ENCODE results near the gene EIF4B.

DNA sequence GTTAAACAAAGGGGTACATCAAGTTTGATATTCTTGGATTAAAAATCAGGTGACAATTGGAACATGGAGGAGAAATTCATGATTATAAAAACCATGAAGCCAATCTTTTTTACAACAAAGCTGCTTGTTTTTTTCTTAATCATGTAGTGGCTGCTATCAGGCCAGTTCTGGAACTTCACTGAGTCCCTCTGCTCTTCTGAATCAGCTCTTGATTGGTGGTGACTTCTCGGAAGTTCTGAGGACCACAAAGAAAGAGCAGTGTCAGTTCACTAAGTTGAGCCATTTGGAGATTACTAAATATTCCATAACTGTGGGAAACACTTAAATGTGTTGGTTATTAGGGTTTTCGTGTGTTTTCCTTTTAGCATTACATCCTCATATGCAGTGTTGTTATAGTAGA, 8.5 kb downstream of the EIF4B start:
- TF ChIP-seq, protein P1, sequence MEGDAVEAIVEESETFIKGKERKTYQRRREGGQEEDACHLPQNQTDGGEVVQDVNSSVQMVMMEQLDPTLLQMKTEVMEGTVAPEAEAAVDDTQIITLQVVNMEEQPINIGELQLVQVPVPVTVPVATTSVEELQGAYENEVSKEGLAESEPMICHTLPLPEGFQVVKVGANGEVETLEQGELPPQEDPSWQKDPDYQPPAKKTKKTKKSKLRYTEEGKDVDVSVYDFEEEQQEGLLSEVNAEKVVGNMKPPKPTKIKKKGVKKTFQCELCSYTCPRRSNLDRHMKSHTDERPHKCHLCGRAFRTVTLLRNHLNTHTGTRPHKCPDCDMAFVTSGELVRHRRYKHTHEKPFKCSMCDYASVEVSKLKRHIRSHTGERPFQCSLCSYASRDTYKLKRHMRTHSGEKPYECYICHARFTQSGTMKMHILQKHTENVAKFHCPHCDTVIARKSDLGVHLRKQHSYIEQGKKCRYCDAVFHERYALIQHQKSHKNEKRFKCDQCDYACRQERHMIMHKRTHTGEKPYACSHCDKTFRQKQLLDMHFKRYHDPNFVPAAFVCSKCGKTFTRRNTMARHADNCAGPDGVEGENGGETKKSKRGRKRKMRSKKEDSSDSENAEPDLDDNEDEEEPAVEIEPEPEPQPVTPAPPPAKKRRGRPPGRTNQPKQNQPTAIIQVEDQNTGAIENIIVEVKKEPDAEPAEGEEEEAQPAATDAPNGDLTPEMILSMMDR (IDR thresholded peaks at IDR 0.05 in 2 of 3, conservative IDR thresholded peaks at IDR 0.05 in 1 of 3; ENCODE audit: borderline replicate concordance in 1 of 3, insufficient read depth in 1 of 3, low read depth in 2 of 3, low read length in 2 of 3), result no peak
- TF ChIP-seq POLR2AphosphoS5 (IDR thresholded peaks at IDR 0.05; ENCODE audit: low read depth, low read length) (no peak), EGR1 (IDR thresholded peaks at IDR 0.05; ENCODE audit: low read depth) (no peak), POLR2A (IDR thresholded peaks at IDR 0.05; ENCODE audit: borderline replicate concordance, extremely low read depth, insufficient read depth, insufficient read length) (no peak), ZNF274 (IDR thresholded peaks at IDR 0.05; ENCODE audit: low read depth, low read length) (no peak), ZFX (IDR thresholded peaks at IDR 0.05) (no peak), TCF7L2 (IDR thresholded peaks at IDR 0.05; ENCODE audit: borderline replicate concordance, extremely low read depth, insufficient read depth, insufficient read length) (no peak), ELF1 (IDR thresholded peaks at IDR 0.05; ENCODE audit: borderline replicate concordance, low read depth) (no peak), SIN3A (IDR thresholded peaks at IDR 0.05; ENCODE audit: low read depth) (no peak), RAD21 (IDR thresholded peaks at IDR 0.05; ENCODE audit: low read depth) (no peak), JUND (IDR thresholded peaks at IDR 0.05) (no peak)
- TF ChIP-seq, protein P2, sequence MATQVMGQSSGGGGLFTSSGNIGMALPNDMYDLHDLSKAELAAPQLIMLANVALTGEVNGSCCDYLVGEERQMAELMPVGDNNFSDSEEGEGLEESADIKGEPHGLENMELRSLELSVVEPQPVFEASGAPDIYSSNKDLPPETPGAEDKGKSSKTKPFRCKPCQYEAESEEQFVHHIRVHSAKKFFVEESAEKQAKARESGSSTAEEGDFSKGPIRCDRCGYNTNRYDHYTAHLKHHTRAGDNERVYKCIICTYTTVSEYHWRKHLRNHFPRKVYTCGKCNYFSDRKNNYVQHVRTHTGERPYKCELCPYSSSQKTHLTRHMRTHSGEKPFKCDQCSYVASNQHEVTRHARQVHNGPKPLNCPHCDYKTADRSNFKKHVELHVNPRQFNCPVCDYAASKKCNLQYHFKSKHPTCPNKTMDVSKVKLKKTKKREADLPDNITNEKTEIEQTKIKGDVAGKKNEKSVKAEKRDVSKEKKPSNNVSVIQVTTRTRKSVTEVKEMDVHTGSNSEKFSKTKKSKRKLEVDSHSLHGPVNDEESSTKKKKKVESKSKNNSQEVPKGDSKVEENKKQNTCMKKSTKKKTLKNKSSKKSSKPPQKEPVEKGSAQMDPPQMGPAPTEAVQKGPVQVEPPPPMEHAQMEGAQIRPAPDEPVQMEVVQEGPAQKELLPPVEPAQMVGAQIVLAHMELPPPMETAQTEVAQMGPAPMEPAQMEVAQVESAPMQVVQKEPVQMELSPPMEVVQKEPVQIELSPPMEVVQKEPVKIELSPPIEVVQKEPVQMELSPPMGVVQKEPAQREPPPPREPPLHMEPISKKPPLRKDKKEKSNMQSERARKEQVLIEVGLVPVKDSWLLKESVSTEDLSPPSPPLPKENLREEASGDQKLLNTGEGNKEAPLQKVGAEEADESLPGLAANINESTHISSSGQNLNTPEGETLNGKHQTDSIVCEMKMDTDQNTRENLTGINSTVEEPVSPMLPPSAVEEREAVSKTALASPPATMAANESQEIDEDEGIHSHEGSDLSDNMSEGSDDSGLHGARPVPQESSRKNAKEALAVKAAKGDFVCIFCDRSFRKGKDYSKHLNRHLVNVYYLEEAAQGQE (IDR thresholded peaks at IDR 0.05; ENCODE audit: low read depth), result no peak
- TF ChIP-seq, protein P3, sequence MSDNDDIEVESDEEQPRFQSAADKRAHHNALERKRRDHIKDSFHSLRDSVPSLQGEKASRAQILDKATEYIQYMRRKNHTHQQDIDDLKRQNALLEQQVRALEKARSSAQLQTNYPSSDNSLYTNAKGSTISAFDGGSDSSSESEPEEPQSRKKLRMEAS (IDR thresholded peaks at IDR 0.05), result no peak
- TF ChIP-seq, protein P4, sequence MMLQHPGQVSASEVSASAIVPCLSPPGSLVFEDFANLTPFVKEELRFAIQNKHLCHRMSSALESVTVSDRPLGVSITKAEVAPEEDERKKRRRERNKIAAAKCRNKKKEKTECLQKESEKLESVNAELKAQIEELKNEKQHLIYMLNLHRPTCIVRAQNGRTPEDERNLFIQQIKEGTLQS (IDR thresholded peaks at IDR 0.05), result no peak

Data from HCT116 (cell line).